GM23338 (cell line): ENCODE measurements around the gene OR2AT4. TPM values are rescaled to one million over a fixed set of nuclear protein-coding genes. Genes with fewer than 3 reads are reported as not detected.

Experiments used
- ATAC-seq: fragments of 200-7000 bp; cut with Tn5 transposase; 3 replicates; pipeline ENCODE4 v1.9.1; 2020
- DNase-seq: peaks from one replicate; pipeline ENCODE4 v3.0.0-alpha.2; 2015; ENCODE audit warnings: low spot score
- H2AFZ ChIP-seq: fragments of 200-600 bp; sonication (generic); 2 replicates; pipeline ENCODE4 v1.8.0; 2016; ENCODE audit warnings: antibody characterized with exemption, mild to moderate bottlenecking, moderate library complexity
- H3F3A ChIP-seq: fragments of 200-600 bp; sonication (generic); replicated peaks from 2 replicates; pipeline ENCODE4 v1.8.0; 2017; ENCODE audit warnings: antibody characterized with exemption, mixed run types, low read depth
- H3K27ac ChIP-seq: fragments of 200-600 bp; sonication (generic); 2 replicates; pipeline ENCODE4 v1.6.1; 2016; ENCODE audit warnings: low read depth
- H3K27me3 ChIP-seq: fragments of 200-600 bp; sonication (generic); 2 replicates; pipeline ENCODE4 v1.8.0; 2016; ENCODE audit warnings: mild to moderate bottlenecking, mixed run types, moderate library complexity; ENCODE audit not compliant: insufficient read depth
- H3K36me3 ChIP-seq: fragments of 200-600 bp; sonication (generic); 2 replicates; pipeline ENCODE4 v1.8.0; 2016; ENCODE audit warnings: mild to moderate bottlenecking; ENCODE audit not compliant: insufficient read depth
- H3K4me1 ChIP-seq: fragments of 200-600 bp; sonication (generic); 2 replicates; pipeline ENCODE4 v1.8.0; 2016; ENCODE audit warnings: mild to moderate bottlenecking, moderate library complexity; ENCODE audit not compliant: insufficient read depth
- H3K4me2 ChIP-seq: fragments of 200-600 bp; sonication (generic); 2 replicates; pipeline ENCODE4 v1.7.1; 2017; ENCODE audit warnings: mixed run types
- H3K4me3 ChIP-seq: fragments of 200-600 bp; sonication (generic); 2 replicates; pipeline ENCODE4 v1.6.1; 2016; ENCODE audit warnings: mixed run types
- H3K79me2 ChIP-seq: fragments of 200-600 bp; sonication (generic); replicated peaks from 2 replicates; pipeline ENCODE4 v1.8.0; 2017; ENCODE audit warnings: mild to moderate bottlenecking; ENCODE audit not compliant: insufficient read depth
- H3K9me2 ChIP-seq: fragments of 200-600 bp; sonication (generic); 2 replicates; pipeline ENCODE4 v1.8.0; 2017; ENCODE audit not compliant: insufficient read depth
- H4K20me1 ChIP-seq: fragments of 200-600 bp; sonication (generic); replicated peaks from 2 replicates; pipeline ENCODE4 v1.8.0; 2017; ENCODE audit warnings: mild to moderate bottlenecking; ENCODE audit not compliant: insufficient read depth
- H3K27ac Mint-ChIP-seq: 2 replicates; pipeline ENCODE4 v1.8.0; 2020; ENCODE audit warnings: inconsistent platforms, mild to moderate bottlenecking, moderate library complexity, mixed read lengths
- H3K27me3 Mint-ChIP-seq: 3 replicates; pipeline ENCODE4 v1.8.0; 2022; ENCODE audit warnings: low read depth, mild to moderate bottlenecking, moderate library complexity, mixed read lengths, inconsistent platforms; ENCODE audit not compliant: insufficient read depth, poor library complexity
- H3K36me3 Mint-ChIP-seq: 3 replicates; pipeline ENCODE4 v1.8.0; 2021; ENCODE audit warnings: low read depth, mild to moderate bottlenecking, inconsistent platforms, moderate library complexity, mixed read lengths
- H3K4me1 Mint-ChIP-seq: 3 replicates; pipeline ENCODE4 v1.8.0; 2020; ENCODE audit warnings: mild to moderate bottlenecking, inconsistent platforms, mixed read lengths
- H3K4me3 Mint-ChIP-seq: 3 replicates; pipeline ENCODE4 v1.8.0; 2021; ENCODE audit warnings: moderate library complexity, mild to moderate bottlenecking, inconsistent platforms, mixed read lengths
- H3K9me3 Mint-ChIP-seq: 3 replicates; pipeline ENCODE4 v1.8.0; 2020; ENCODE audit warnings: moderate library complexity, mild to moderate bottlenecking, inconsistent platforms, mixed read lengths
- CREB1 ChIP-seq: fragments of 250-450 bp; sonication (Bioruptor Pico); IDR thresholded peaks from 2 replicates; pipeline ENCODE4 v1.5.0; 2020; ENCODE audit warnings: low read depth, mild to moderate bottlenecking, moderate library complexity
- EZH2 ChIP-seq: fragments of 200-600 bp; sonication (generic); IDR thresholded peaks from one replicate; pipeline ENCODE4 v1.8.0; 2017; ENCODE audit warnings: antibody characterized with exemption, mild to moderate bottlenecking, low read depth; ENCODE audit not compliant: unreplicated experiment
- NANOG ChIP-seq: IDR thresholded peaks from 2 replicates; pipeline ENCODE4 v1.6.1; 2016; ENCODE audit warnings: antibody characterized with exemption, borderline replicate concordance
- POLR2AphosphoS5 ChIP-seq: IDR thresholded peaks from 2 replicates; pipeline ENCODE4 v1.6.1; 2016; ENCODE audit warnings: antibody characterized with exemption, low read depth
- ZNF114 ChIP-seq: fragments of 250-450 bp; sonication (Bioruptor Pico); IDR thresholded peaks from 2 replicates; pipeline ENCODE4 v1.5.0; 2020; ENCODE audit warnings: mild to moderate bottlenecking, moderate library complexity
- polyA plus RNA-seq: library from polyadenylated mRNA; unstranded; fragments of >200 nt; fragmentation: Nextera tagmentation; extraction: Ambion mirVana; gene quantifications from 2 replicates; pipeline ENCODE4 v1.2.1, GENCODE V29; 2016
- total RNA-seq: library from RNA; depleted of rRNA; stranded (reverse); fragments of >200 nt; shearing (Covaris generic); gene quantifications from 2 replicates; pipeline ENCODE4 v1.2.3, GENCODE V29; 2014
- TF ChIP-seq, protein P1 (sequence below), 2 experiments: fragments of 200-600 bp in 1 of 2; sonication (generic) in 1 of 2; conservative IDR thresholded peaks; 2 replicates each; pipeline versions ENCODE4 v1.5.1 to v1.6.1; 2016 to 2017; ENCODE audit warnings: antibody characterized with exemption in 2 of 2, low read depth in 2 of 2, mild to moderate bottlenecking in 2 of 2, moderate library complexity in 1 of 2
- TF ChIP-seq, protein P2 (sequence below): IDR thresholded peaks from one replicate; pipeline ENCODE4 v1.6.1; 2018; ENCODE audit warnings: antibody characterized with exemption; ENCODE audit not compliant: unreplicated experiment
- TF ChIP-seq, protein P3 (sequence below): IDR thresholded peaks from 2 replicates; pipeline ENCODE4 v1.6.1; 2016; ENCODE audit warnings: antibody characterized with exemption

Gene OR2AT4
- total and polyA plus RNA-seq, 2 experiments from 2014 or later = not detected

GRCh38 chr11:75143420-75143731, 46.7 kb upstream of the OR2AT4 start:
- Histone ChIP-seq H3K79me2 (no peaks in the 10 kb centered on the region), H3K9me2 (no peaks in the 10 kb centered on the region), H3K27ac (no peak overlapping the region), H3K36me3 (no peaks in the 10 kb centered on the region), H4K20me1 (no peaks in the 10 kb centered on the region), H3K27me3 (no peaks in the 10 kb centered on the region), H2AFZ (peak overlapping the region; percentile 80), H3K4me1 (no peaks in the 10 kb centered on the region; the same call in 1 of the 2 replicates), H3F3A (no peaks in the 10 kb centered on the region), H3K4me3 (no peak overlapping the region), H3K4me2 (no peak overlapping the region)
- H3K36me3 Mint-ChIP-seq = no peaks in the 10 kb centered on the region
- no peak for ATAC-seq
- H3K9me3 Mint-ChIP-seq = no peaks in the 10 kb centered on the region; the same call in 2 of the 3 replicates
- peaks cover 29% of the 10 kb centered on the region for H3K27me3 Mint-ChIP-seq
- no peak overlapping the region for H3K4me3 Mint-ChIP-seq
- no peak for DNase-seq
- TF ChIP-seq, protein P1, sequence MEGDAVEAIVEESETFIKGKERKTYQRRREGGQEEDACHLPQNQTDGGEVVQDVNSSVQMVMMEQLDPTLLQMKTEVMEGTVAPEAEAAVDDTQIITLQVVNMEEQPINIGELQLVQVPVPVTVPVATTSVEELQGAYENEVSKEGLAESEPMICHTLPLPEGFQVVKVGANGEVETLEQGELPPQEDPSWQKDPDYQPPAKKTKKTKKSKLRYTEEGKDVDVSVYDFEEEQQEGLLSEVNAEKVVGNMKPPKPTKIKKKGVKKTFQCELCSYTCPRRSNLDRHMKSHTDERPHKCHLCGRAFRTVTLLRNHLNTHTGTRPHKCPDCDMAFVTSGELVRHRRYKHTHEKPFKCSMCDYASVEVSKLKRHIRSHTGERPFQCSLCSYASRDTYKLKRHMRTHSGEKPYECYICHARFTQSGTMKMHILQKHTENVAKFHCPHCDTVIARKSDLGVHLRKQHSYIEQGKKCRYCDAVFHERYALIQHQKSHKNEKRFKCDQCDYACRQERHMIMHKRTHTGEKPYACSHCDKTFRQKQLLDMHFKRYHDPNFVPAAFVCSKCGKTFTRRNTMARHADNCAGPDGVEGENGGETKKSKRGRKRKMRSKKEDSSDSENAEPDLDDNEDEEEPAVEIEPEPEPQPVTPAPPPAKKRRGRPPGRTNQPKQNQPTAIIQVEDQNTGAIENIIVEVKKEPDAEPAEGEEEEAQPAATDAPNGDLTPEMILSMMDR (conservative IDR thresholded peaks at IDR 0.05; ENCODE audit: low read depth in 2 of 2) = no peak
- peaks cover 7% of the 10 kb centered on the region for H3K4me1 Mint-ChIP-seq
- H3K27ac Mint-ChIP-seq = no peak overlapping the region

GRCh38 chr11:75142714-75143419, 46.2 kb upstream of the OR2AT4 start:
- DNase-seq = peak; percentile 54
- Mint-ChIP-seq H3K4me1 (peaks cover 7% of the 10 kb centered on the region), H3K27me3 (peaks cover 31% of the 10 kb centered on the region), H3K27ac (no peak overlapping the region), H3K36me3 (no peaks in the 10 kb centered on the region), H3K9me3 (no peaks in the 10 kb centered on the region; the same call in 2 of the 3 replicates), H3K4me3 (no peak overlapping the region)
- Histone ChIP-seq H3K4me2 (no peak overlapping the region), H3K9me2 (no peaks in the 10 kb centered on the region), H3K27ac (no peak overlapping the region), H2AFZ (peak overlapping the region; percentile 80), H3K27me3 (no peaks in the 10 kb centered on the region), H3K4me1 (no peaks in the 10 kb centered on the region; the same call in 1 of the 2 replicates), H3K79me2 (no peaks in the 10 kb centered on the region), H3F3A (no peaks in the 10 kb centered on the region), H3K36me3 (no peaks in the 10 kb centered on the region), H3K4me3 (no peak overlapping the region), H4K20me1 (no peaks in the 10 kb centered on the region)
- peak; percentile 10; the same call in 2 of the 3 replicates for ATAC-seq
- TF ChIP-seq CREB1 (CRISPR knock-in tag) (no peak), ZNF114 (CRISPR knock-in tag) (no peak), NANOG (no peak), EZH2 (no peak), POLR2AphosphoS5 (no peak)
- TF ChIP-seq, protein P1 (conservative IDR thresholded peaks at IDR 0.05; ENCODE audit: low read depth in 2 of 2) = no peak
- TF ChIP-seq, protein P2, sequence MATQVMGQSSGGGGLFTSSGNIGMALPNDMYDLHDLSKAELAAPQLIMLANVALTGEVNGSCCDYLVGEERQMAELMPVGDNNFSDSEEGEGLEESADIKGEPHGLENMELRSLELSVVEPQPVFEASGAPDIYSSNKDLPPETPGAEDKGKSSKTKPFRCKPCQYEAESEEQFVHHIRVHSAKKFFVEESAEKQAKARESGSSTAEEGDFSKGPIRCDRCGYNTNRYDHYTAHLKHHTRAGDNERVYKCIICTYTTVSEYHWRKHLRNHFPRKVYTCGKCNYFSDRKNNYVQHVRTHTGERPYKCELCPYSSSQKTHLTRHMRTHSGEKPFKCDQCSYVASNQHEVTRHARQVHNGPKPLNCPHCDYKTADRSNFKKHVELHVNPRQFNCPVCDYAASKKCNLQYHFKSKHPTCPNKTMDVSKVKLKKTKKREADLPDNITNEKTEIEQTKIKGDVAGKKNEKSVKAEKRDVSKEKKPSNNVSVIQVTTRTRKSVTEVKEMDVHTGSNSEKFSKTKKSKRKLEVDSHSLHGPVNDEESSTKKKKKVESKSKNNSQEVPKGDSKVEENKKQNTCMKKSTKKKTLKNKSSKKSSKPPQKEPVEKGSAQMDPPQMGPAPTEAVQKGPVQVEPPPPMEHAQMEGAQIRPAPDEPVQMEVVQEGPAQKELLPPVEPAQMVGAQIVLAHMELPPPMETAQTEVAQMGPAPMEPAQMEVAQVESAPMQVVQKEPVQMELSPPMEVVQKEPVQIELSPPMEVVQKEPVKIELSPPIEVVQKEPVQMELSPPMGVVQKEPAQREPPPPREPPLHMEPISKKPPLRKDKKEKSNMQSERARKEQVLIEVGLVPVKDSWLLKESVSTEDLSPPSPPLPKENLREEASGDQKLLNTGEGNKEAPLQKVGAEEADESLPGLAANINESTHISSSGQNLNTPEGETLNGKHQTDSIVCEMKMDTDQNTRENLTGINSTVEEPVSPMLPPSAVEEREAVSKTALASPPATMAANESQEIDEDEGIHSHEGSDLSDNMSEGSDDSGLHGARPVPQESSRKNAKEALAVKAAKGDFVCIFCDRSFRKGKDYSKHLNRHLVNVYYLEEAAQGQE = no peak
- TF ChIP-seq, protein P3, sequence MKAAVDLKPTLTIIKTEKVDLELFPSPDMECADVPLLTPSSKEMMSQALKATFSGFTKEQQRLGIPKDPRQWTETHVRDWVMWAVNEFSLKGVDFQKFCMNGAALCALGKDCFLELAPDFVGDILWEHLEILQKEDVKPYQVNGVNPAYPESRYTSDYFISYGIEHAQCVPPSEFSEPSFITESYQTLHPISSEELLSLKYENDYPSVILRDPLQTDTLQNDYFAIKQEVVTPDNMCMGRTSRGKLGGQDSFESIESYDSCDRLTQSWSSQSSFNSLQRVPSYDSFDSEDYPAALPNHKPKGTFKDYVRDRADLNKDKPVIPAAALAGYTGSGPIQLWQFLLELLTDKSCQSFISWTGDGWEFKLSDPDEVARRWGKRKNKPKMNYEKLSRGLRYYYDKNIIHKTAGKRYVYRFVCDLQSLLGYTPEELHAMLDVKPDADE = no peak
